ENCODE data around the gene RAB3C.

RAB3C gene

DNA sequence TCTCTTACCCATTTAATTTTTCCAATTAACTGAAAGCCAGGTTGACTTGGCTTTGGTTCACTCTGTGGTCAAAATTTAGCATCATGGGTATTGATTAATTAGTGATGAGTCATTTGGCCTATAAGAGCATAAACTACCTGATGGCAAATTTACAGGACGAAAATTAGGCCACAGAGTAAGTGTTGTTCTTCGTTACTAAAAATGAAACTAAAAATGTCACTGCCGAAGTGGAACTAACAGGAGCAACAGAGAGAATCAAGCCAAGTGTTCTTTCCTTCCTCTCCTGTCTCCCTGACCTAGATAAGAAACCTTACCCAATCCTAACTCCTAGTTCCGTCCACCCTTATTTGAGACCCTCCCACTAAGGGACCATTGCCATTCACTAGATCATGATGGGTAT lies 176.9 kb downstream of the RAB3C start:
- TF ChIP-seq ISL1 (CRISPR knock-in tag; IDR thresholded peaks at IDR 0.05), result no peak
- TF ChIP-seq, protein P1, sequence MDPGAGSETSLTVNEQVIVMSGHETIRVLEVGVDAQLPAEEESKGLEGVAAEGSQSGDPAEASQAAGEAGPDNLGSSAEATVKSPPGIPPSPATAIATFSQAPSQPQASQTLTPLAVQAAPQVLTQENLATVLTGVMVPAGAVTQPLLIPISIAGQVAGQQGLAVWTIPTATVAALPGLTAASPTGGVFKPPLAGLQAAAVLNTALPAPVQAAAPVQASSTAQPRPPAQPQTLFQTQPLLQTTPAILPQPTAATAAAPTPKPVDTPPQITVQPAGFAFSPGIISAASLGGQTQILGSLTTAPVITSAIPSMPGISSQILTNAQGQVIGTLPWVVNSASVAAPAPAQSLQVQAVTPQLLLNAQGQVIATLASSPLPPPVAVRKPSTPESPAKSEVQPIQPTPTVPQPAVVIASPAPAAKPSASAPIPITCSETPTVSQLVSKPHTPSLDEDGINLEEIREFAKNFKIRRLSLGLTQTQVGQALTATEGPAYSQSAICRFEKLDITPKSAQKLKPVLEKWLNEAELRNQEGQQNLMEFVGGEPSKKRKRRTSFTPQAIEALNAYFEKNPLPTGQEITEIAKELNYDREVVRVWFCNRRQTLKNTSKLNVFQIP (CRISPR knock-in tag; IDR thresholded peaks at IDR 0.05; ENCODE audit: borderline replicate concordance, low read depth), result no peak
- no peak for TF ChIP-seq ZFP30 (CRISPR knock-in tag; IDR thresholded peaks at IDR 0.05)
- no peak for TF ChIP-seq ZC3H10 (CRISPR knock-in tag; IDR thresholded peaks at IDR 0.05)
- TF ChIP-seq ARNTL (CRISPR knock-in tag; IDR thresholded peaks at IDR 0.05; ENCODE audit: borderline replicate concordance, low read depth), result no peak
- ATAC-seq, result no peak

- no peak for TF ChIP-seq BACH2 (CRISPR knock-in tag; IDR thresholded peaks at IDR 0.05; ENCODE audit: borderline replicate concordance)
- no peak for TF ChIP-seq ESRRG (CRISPR knock-in tag; IDR thresholded peaks at IDR 0.05)
- TF ChIP-seq TOX (CRISPR knock-in tag; IDR thresholded peaks at IDR 0.05; ENCODE audit: borderline replicate concordance), result no peak
- no peak for TF ChIP-seq ZFP3 (CRISPR knock-in tag; IDR thresholded peaks at IDR 0.05)
- TF ChIP-seq PPARA (CRISPR knock-in tag; IDR thresholded peaks at IDR 0.05; ENCODE audit: borderline replicate concordance), result no peak
- TF ChIP-seq OSR1 (CRISPR knock-in tag; IDR thresholded peaks at IDR 0.05), result no peak
- TF ChIP-seq ISL1 (CRISPR knock-in tag; IDR thresholded peaks at IDR 0.05), result no peak
- TF ChIP-seq CSRNP3 (CRISPR knock-in tag; IDR thresholded peaks at IDR 0.05), result no peak
- no peak for TF ChIP-seq TCF4 (CRISPR knock-in tag; IDR thresholded peaks at IDR 0.05; ENCODE audit: borderline replicate concordance)
- TF ChIP-seq CSDC2 (CRISPR knock-in tag; IDR thresholded peaks at IDR 0.05), result no peak
- ATAC-seq, result no peak
These were observed 177.3 kb downstream of the RAB3C start for GRCh38 chr5:58760222-58760621.

DNA sequence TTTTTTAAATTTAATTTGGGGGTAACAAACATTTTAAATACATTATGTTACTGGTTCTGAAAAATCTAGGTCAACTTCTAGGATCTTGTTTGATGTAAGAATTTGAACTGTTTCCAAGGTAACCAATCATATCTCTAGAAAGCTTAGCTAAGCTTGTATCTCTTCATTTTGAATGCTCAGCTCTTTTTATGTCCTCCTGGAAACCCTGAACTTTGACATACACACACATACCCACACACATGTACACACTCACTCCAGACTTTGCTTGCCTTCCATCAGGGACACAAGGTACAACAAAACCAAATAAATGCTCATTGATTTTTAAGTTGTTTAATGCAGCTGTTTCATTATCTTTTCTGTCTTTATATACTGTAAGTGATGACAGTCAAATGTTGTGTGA lies 178.5 kb downstream of the RAB3C start:
- TF ChIP-seq RARB (CRISPR knock-in tag; IDR thresholded peaks at IDR 0.05), result no peak
- no peak for ATAC-seq

GRCh38 chr5:58763390-58763789 lies 180.5 kb downstream of the RAB3C start:
- TF ChIP-seq ZFP3 (CRISPR knock-in tag; IDR thresholded peaks at IDR 0.05) (no peak), GLIS3 (CRISPR knock-in tag; IDR thresholded peaks at IDR 0.05) (no peak), ZNF70 (CRISPR knock-in tag; IDR thresholded peaks at IDR 0.05) (no peak), SNAI2 (CRISPR knock-in tag; IDR thresholded peaks at IDR 0.05) (no peak), TOX (CRISPR knock-in tag; IDR thresholded peaks at IDR 0.05; ENCODE audit: borderline replicate concordance) (no peak), ISL1 (CRISPR knock-in tag; IDR thresholded peaks at IDR 0.05) (no peak), RARB (CRISPR knock-in tag; IDR thresholded peaks at IDR 0.05) (no peak), ZNF565 (CRISPR knock-in tag; conservative IDR thresholded peaks at IDR 0.05; ENCODE audit: low read depth) (no peak), CREB5 (CRISPR knock-in tag; IDR thresholded peaks at IDR 0.05; ENCODE audit: low read depth) (no peak), PPARA (CRISPR knock-in tag; IDR thresholded peaks at IDR 0.05; ENCODE audit: borderline replicate concordance) (no peak), TCF4 (CRISPR knock-in tag; IDR thresholded peaks at IDR 0.05; ENCODE audit: borderline replicate concordance) (no peak), BACH2 (CRISPR knock-in tag; IDR thresholded peaks at IDR 0.05; ENCODE audit: borderline replicate concordance) (no peak), CSDC2 (CRISPR knock-in tag; IDR thresholded peaks at IDR 0.05) (no peak), PATZ1 (CRISPR knock-in tag; IDR thresholded peaks at IDR 0.05; ENCODE audit: borderline replicate concordance) (no peak)
- TF ChIP-seq, protein P2, sequence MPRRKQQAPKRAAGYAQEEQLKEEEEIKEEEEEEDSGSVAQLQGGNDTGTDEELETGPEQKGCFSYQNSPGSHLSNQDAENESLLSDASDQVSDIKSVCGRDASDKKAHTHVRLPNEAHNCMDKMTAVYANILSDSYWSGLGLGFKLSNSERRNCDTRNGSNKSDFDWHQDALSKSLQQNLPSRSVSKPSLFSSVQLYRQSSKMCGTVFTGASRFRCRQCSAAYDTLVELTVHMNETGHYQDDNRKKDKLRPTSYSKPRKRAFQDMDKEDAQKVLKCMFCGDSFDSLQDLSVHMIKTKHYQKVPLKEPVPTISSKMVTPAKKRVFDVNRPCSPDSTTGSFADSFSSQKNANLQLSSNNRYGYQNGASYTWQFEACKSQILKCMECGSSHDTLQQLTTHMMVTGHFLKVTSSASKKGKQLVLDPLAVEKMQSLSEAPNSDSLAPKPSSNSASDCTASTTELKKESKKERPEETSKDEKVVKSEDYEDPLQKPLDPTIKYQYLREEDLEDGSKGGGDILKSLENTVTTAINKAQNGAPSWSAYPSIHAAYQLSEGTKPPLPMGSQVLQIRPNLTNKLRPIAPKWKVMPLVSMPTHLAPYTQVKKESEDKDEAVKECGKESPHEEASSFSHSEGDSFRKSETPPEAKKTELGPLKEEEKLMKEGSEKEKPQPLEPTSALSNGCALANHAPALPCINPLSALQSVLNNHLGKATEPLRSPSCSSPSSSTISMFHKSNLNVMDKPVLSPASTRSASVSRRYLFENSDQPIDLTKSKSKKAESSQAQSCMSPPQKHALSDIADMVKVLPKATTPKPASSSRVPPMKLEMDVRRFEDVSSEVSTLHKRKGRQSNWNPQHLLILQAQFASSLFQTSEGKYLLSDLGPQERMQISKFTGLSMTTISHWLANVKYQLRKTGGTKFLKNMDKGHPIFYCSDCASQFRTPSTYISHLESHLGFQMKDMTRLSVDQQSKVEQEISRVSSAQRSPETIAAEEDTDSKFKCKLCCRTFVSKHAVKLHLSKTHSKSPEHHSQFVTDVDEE (CRISPR knock-in tag; IDR thresholded peaks at IDR 0.05), result no peak

More at GRCh38 chr5:58763390-58763789, 180.5 kb downstream of the RAB3C start:
- ATAC-seq, result no peak

Data from SK-N-SH treated with all-trans-retinoic acid at 6 μM for 48 hours (cell line).